Brain microvascular endothelial cell (primary cell): ENCODE measurements around the gene RAB40C.

Source experiments
- DNase-seq: peaks from one replicate; pipeline ENCODE4 v3.0.0-alpha.2; 2020
- H3K27ac ChIP-seq: fragments of 250-450 bp; sonication (Bioruptor Pico); 2 replicates; pipeline ENCODE4 v1.5.1; 2020; ENCODE audit warnings: mild to moderate bottlenecking, moderate library complexity
- H3K27me3 ChIP-seq: fragments of 250-450 bp; sonication (Bioruptor Pico); replicated peaks from 2 replicates; pipeline ENCODE4 v1.5.1; 2020; ENCODE audit warnings: mild to moderate bottlenecking
- H3K36me3 ChIP-seq: fragments of 250-450 bp; sonication (Bioruptor Pico); replicated peaks from 2 replicates; pipeline ENCODE4 v1.5.1; 2020; ENCODE audit warnings: mild to moderate bottlenecking
- H3K4me3 ChIP-seq: 2 replicates; pipeline ENCODE4 v1.5.1; 2011; ENCODE audit warnings: low read depth, mild to moderate bottlenecking, control low read depth, low read length, moderate library complexity
- CTCF ChIP-seq: IDR thresholded peaks from 2 replicates; pipeline ENCODE4 v1.5.1; 2011; ENCODE audit warnings: low read depth, mild to moderate bottlenecking, moderate library complexity, low read length, control low read depth, inconsistent platforms; ENCODE audit errors: missing control alignments
- in situ Hi-C: cut with HindIII; loops from 2 replicates; pipeline ENCODE4 v1.10.0; 2017; ENCODE audit warnings: low sequenced_read_pairs, low pct_ligation_motif_present

Gene RAB40C

GRCh38 chr16:666572-666971, 76.7 kb downstream of the RAB40C start:
- DNase-seq: no peak
- in situ Hi-C loops: no loop called here
- Histone ChIP-seq H3K36me3 (peaks cover 24% of the 10 kb centered on the region), H3K27ac (no peak overlapping the region), H3K4me3 (no peak overlapping the region), H3K27me3 (no peaks in the 10 kb centered on the region)
- no peak for TF ChIP-seq CTCF

- H3K27ac ChIP-seq: no peak overlapping the region
- no peaks in the 10 kb centered on the region for H3K27me3 ChIP-seq
- no peak for DNase-seq
- no peak overlapping the region for H3K4me3 ChIP-seq
- no peak for TF ChIP-seq CTCF
- peaks cover 29% of the 10 kb centered on the region for H3K36me3 ChIP-seq
- in situ Hi-C loops: no loop called here
Observed at GRCh38 chr16:667113-667779, 77.4 kb downstream of the RAB40C start.

- TF ChIP-seq CTCF: peak; percentile 57
- in situ Hi-C loops: no loop called here
- H3K27me3 ChIP-seq: no peaks in the 10 kb centered on the region
- peak within 1 kb of the TSS; percentile 85 for H3K4me3 ChIP-seq
- H3K36me3 ChIP-seq: peaks cover 36% of the 10 kb centered on the region
- H3K27ac ChIP-seq: peak within 1 kb of the TSS; percentile 44
- DNase-seq: peak; percentile 80
Observed at GRCh38 chr16:667780-668518, 78.1 kb downstream of the RAB40C start, which contains the start of gene RHOT2. Gene RHOT2 (plus strand): TSS chr16:668132. CDS start chr16:668200, 68 bp downstream.

GRCh38 chr16:668519-669171, 78.8 kb downstream of the RAB40C start:
- peaks cover 42% of the 10 kb centered on the region for H3K36me3 ChIP-seq
- no peak for TF ChIP-seq CTCF
- in situ Hi-C loops: no loop called here
- DNase-seq: no peak
- no peaks in the 10 kb centered on the region for H3K27me3 ChIP-seq
- peak overlapping the region; percentile 85 for H3K4me3 ChIP-seq
- peak overlapping the region; percentile 44 for H3K27ac ChIP-seq

GRCh38 chr16:669666-670065, 79.8 kb downstream of the RAB40C start:
- peak overlapping the region; percentile 85 for H3K4me3 ChIP-seq
- H3K36me3 ChIP-seq: peaks cover 50% of the 10 kb centered on the region

More at GRCh38 chr16:669666-670065, 79.8 kb downstream of the RAB40C start:
- Histone ChIP-seq H3K27ac (no peak overlapping the region), H3K27me3 (no peaks in the 10 kb centered on the region)
- no peak for DNase-seq
- in situ Hi-C loops: no loop called here
- TF ChIP-seq CTCF: no peak
